Fibroblast of lung (primary cell): ENCODE results near the gene LRRC8D.
"Not testable (repeated sequence)": the region's sequence is repeated elsewhere in the genome, so short reads cannot be mapped to it uniquely, and the experiment has no call there.

ENCODE experiments used
- EZH2 ChIP-seq: IDR thresholded peaks from 2 replicates; pipeline ENCODE4 v1.5.1; 2012; ENCODE audit warnings: low read length, control low read depth, mild to moderate bottlenecking; ENCODE audit errors: missing control alignments
- TF ChIP-seq, protein P1 (sequence below), 2 donors: IDR thresholded peaks in 1 of 2; conservative IDR thresholded peaks in 1 of 2; 1 replicate in 1 of 2; 2 replicates in 1 of 2; pipeline ENCODE4 v1.5.1; 2011 to 2012; ENCODE audit warnings: low read length in 2 of 2, control low read depth in 1 of 2, inconsistent platforms in 1 of 2, low read depth in 1 of 2, mild to moderate bottlenecking in 1 of 2

DNA sequence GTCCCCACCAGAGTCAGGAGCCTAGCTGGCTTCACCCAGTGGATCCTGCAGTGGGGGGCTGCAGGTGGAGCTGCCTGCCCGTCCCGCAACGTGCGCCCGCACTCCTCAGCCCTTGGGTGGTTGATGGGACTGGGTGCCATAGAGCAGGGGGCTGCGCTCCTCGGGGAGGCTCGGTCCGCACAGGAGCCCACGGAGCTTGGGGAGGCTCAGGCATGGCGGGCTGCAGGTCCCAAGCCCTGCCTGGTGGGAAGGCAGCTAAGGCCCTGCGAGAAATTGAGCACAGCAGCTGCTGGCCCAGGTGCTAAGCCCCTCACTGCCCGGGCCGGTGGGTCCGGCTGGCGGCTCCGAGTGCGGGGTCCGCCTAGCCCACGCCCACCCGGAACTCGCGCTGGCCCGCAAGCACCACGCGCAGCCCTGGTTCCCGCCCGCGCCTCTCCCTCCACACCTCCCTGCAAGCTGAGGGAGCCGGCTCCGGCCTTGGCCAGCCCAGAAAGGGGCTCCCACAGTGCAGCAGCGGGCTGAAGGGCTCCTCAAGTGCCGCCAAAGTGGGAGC, 163.8 kb downstream of the LRRC8D start:
- not testable (repeated sequence) for TF ChIP-seq EZH2
- TF ChIP-seq, protein P1, sequence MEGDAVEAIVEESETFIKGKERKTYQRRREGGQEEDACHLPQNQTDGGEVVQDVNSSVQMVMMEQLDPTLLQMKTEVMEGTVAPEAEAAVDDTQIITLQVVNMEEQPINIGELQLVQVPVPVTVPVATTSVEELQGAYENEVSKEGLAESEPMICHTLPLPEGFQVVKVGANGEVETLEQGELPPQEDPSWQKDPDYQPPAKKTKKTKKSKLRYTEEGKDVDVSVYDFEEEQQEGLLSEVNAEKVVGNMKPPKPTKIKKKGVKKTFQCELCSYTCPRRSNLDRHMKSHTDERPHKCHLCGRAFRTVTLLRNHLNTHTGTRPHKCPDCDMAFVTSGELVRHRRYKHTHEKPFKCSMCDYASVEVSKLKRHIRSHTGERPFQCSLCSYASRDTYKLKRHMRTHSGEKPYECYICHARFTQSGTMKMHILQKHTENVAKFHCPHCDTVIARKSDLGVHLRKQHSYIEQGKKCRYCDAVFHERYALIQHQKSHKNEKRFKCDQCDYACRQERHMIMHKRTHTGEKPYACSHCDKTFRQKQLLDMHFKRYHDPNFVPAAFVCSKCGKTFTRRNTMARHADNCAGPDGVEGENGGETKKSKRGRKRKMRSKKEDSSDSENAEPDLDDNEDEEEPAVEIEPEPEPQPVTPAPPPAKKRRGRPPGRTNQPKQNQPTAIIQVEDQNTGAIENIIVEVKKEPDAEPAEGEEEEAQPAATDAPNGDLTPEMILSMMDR (conservative IDR thresholded peaks at IDR 0.05 in 1 of 2, IDR thresholded peaks at IDR 0.05 in 1 of 2; ENCODE audit: low read depth in 1 of 2, low read length in 2 of 2) = not testable (repeated sequence)
